Esophagus muscularis mucosa (tissue), 4 donors: ENCODE data around the gene MED25. TPM values are rescaled to one million over a fixed set of nuclear protein-coding genes. Genes with fewer than 3 reads are reported as not detected.

ENCODE experiments used
- DNase-seq: peaks from one replicate; pipeline ENCODE4 v3.0.0-alpha.2; 2017; ENCODE audit errors: extremely low spot score
- H3K27ac ChIP-seq, 4 donors: fragments of 200-600 bp; sonication (generic); replicated peaks in 1 of 4; 1 replicate in 3 of 4; 2 replicates in 1 of 4; pipeline ENCODE4 v1.5.1; 2016 to 2019; ENCODE audit warnings: mild to moderate bottlenecking in 1 of 4
- H3K27me3 ChIP-seq, 4 donors: fragments of 200-600 bp; sonication (generic); one replicate each; pipeline versions ENCODE4 v1.5.1 to v1.6.0; 2016 to 2019
- H3K36me3 ChIP-seq, 4 donors: fragments of 200-600 bp; sonication (generic); one replicate each; pipeline ENCODE4 v1.5.1; 2016 to 2019
- H3K4me1 ChIP-seq, 4 donors: fragments of 200-600 bp; sonication (generic); one replicate each; pipeline ENCODE4 v1.5.1; 2016 to 2019
- H3K4me3 ChIP-seq, 4 donors: fragments of 200-600 bp; sonication (generic); 1 replicate in 2 of 4; 2 replicates in 2 of 4; pipeline ENCODE4 v1.5.1; 2016 to 2019; ENCODE audit warnings: mild to moderate bottlenecking in 4 of 4, moderate library complexity in 1 of 4
- H3K9me3 ChIP-seq, 4 donors: fragments of 200-600 bp; sonication (generic); 1 replicate in 3 of 4; 2 replicates in 1 of 4; pipeline ENCODE4 v1.5.1; 2016 to 2019
- CTCF ChIP-seq, 3 experiments: fragments of 200-600 bp in 2 of 3; fragments of 450-650 bp in 1 of 3; sonication (generic) in 2 of 3; IDR thresholded peaks; one replicate each; pipeline ENCODE4 v1.5.1; 2017 to 2019; ENCODE audit warnings: antibody characterized with exemption in 3 of 3, mild to moderate bottlenecking in 2 of 3, moderate library complexity in 1 of 3
- EP300 ChIP-seq: sonication (generic); formaldehyde crosslinking; IDR thresholded peaks from one replicate; pipeline ENCODE4 v1.6.1; 2017; ENCODE audit warnings: antibody characterized with exemption
- POLR2A ChIP-seq: fragments of 450-650 bp; IDR thresholded peaks from one replicate; pipeline ENCODE4 v1.6.1; 2017; ENCODE audit warnings: antibody characterized with exemption, moderate library complexity, mild to moderate bottlenecking, low read depth
- POLR2AphosphoS5 ChIP-seq, 2 donors: sonication (generic); formaldehyde crosslinking; IDR thresholded peaks; one replicate each; pipeline ENCODE4 v1.6.1; 2017; ENCODE audit warnings: antibody characterized with exemption in 2 of 2
- WGBS: methylation state at CpG from one replicate; pipeline ENCODE4 v1.1.5; 2018; 5-methylcytosine and 5-hydroxymethylcytosine counted together
- intact Hi-C: fragments of 100-400 bp; cut with DNase I; formaldehyde crosslinking; loops from one replicate; pipeline ENCODE4 v1.15.1; 2023
- total RNA-seq, 4 donors: library from RNA; depleted of rRNA; stranded (reverse); fragments of >200 nt; gene quantifications; one replicate each; pipeline versions ENCODE4 v1.1.0 to v1.2.1, GENCODE V29; 2016

MED25 gene
- total RNA-seq, 4 donors from 2014 or later, result 22.5 to 36.0 (median 34.1) TPM

GRCh38 chr19:49845414-49845813 lies 27.3 kb downstream of the MED25 start:
- intact Hi-C loops, result no loop called here
- TF ChIP-seq CTCF (IDR thresholded peaks at IDR 0.05) (no peak), EP300 (no peak), POLR2AphosphoS5 (IDR thresholded peaks at IDR 0.05) (no peak), POLR2A (no peak)
- H3K4me3 ChIP-seq, result no peak overlapping the region
- H3K36me3 ChIP-seq, result peaks cover 0 to 6% (median 2%) of the 10 kb centered on the region in 4 donors
- DNase-seq, result no peak
- WGBS, result 52% methylated on average over 3 of the region's 3 CpGs
- no peak overlapping the region for H3K27ac ChIP-seq
- no peaks in the 10 kb centered on the region for H3K9me3 ChIP-seq
- H3K27me3 ChIP-seq, result no peaks in the 10 kb centered on the region
- peaks cover 5 to 10% (median 7%) of the 10 kb centered on the region in 4 donors for H3K4me1 ChIP-seq

- H3K4me1 ChIP-seq, result peaks cover 5 to 10% (median 7%) of the 10 kb centered on the region in 4 donors
- TF ChIP-seq POLR2A (no peak), CTCF (IDR thresholded peaks at IDR 0.05) (no peak), EP300 (no peak), POLR2AphosphoS5 (IDR thresholded peaks at IDR 0.05) (no peak)
- no peaks in the 10 kb centered on the region for H3K27me3 ChIP-seq
- no peak for DNase-seq
- intact Hi-C loops, result no loop called here
- no peak overlapping the region for H3K27ac ChIP-seq
- no peaks in the 10 kb centered on the region for H3K36me3 ChIP-seq
- no peaks in the 10 kb centered on the region for H3K9me3 ChIP-seq
- 84% methylated on average over 5 of the region's 5 CpGs for WGBS
- no peak overlapping the region for H3K4me3 ChIP-seq
Measured at GRCh38 chr19:49846408-49846807, 28.3 kb downstream of the MED25 start.

GRCh38 chr19:49847731-49848696 lies 29.9 kb downstream of the MED25 start:
- TF ChIP-seq POLR2AphosphoS5 (IDR thresholded peaks at IDR 0.05), result no peak
- no peak for TF ChIP-seq POLR2A
- TF ChIP-seq CTCF (IDR thresholded peaks at IDR 0.05), result no peak
- no peak for TF ChIP-seq EP300
- H3K4me3 ChIP-seq, result no peak overlapping the region
- no peak for DNase-seq
- peaks cover 19 to 26% (median 21%) of the 10 kb centered on the region in 4 donors for H3K4me1 ChIP-seq
- H3K9me3 ChIP-seq, result no peaks in the 10 kb centered on the region
- no peaks in the 10 kb centered on the region for H3K36me3 ChIP-seq
- no peaks in the 10 kb centered on the region for H3K27me3 ChIP-seq
- no peak overlapping the region for H3K27ac ChIP-seq
- WGBS, result 86% methylated on average over 10 of the region's 10 CpGs
- intact Hi-C loops, result no loop called here

- TF ChIP-seq CTCF (IDR thresholded peaks at IDR 0.05), result no peak
- no peak for TF ChIP-seq POLR2AphosphoS5 (IDR thresholded peaks at IDR 0.05)
- no peak for TF ChIP-seq EP300
- TF ChIP-seq POLR2A, result no peak
- WGBS, result 94% methylated on average over 3 of the region's 3 CpGs
- no peak overlapping the region for H3K4me3 ChIP-seq
- no peaks in the 10 kb centered on the region for H3K27me3 ChIP-seq
- peaks cover 27 to 35% (median 30%) of the 10 kb centered on the region in 4 donors for H3K4me1 ChIP-seq
- no peaks in the 10 kb centered on the region for H3K36me3 ChIP-seq
- intact Hi-C loops, result no loop called here
- DNase-seq, result no peak
- no peaks in the 10 kb centered on the region for H3K9me3 ChIP-seq
- H3K27ac ChIP-seq, result no peak overlapping the region
Measured at GRCh38 chr19:49848938-49849337, 30.8 kb downstream of the MED25 start.
